ENCODE results near the gene APRT.

GRCh38 chr16:88854306-88855111 is 42.8 kb upstream of the APRT start:
- TF ChIP-seq CTCF (IDR thresholded peaks at IDR 0.05; ENCODE audit: low read depth, low read length, poor library complexity, severe bottlenecking) (no peak), EZH2phosphoT487 (IDR thresholded peaks at IDR 0.05; ENCODE audit: borderline replicate concordance, low read length) (no peak)

Measured in DOHH2 (cell line).